Glutamatergic neuron (in vitro differentiated cells): ENCODE results near the gene SLC19A2. TPM values are rescaled to one million over a fixed set of nuclear protein-coding genes. Genes with fewer than 3 reads are reported as not detected.

Experiments
- DNase-seq: peaks from one replicate; pipeline ENCODE4 v3.0.0; 2022
- H3K27ac Mint-ChIP-seq: one replicate; pipeline ENCODE4 v1.8.0; 2020; ENCODE audit warnings: mild to moderate bottlenecking, mixed read lengths, inconsistent platforms; ENCODE audit not compliant: unreplicated experiment
- H3K27me3 Mint-ChIP-seq: one replicate; pipeline ENCODE4 v1.8.0; 2020; ENCODE audit warnings: mild to moderate bottlenecking, moderate library complexity, mixed read lengths, inconsistent platforms; ENCODE audit not compliant: unreplicated experiment
- H3K36me3 Mint-ChIP-seq: one replicate; pipeline ENCODE4 v1.8.0; 2020; ENCODE audit warnings: mild to moderate bottlenecking, mixed read lengths, inconsistent platforms; ENCODE audit not compliant: unreplicated experiment
- H3K4me1 Mint-ChIP-seq: one replicate; pipeline ENCODE4 v1.8.0; 2020; ENCODE audit warnings: mild to moderate bottlenecking, low read depth, mixed read lengths, inconsistent platforms; ENCODE audit not compliant: unreplicated experiment
- H3K4me3 Mint-ChIP-seq: one replicate; pipeline ENCODE4 v1.8.0; 2020; ENCODE audit warnings: mild to moderate bottlenecking, mixed read lengths, inconsistent platforms; ENCODE audit not compliant: unreplicated experiment
- H3K9me3 Mint-ChIP-seq: one replicate; pipeline ENCODE4 v1.8.0; 2020; ENCODE audit warnings: mild to moderate bottlenecking, moderate library complexity, mixed read lengths, inconsistent platforms; ENCODE audit not compliant: unreplicated experiment
- total RNA-seq: library from RNA; stranded (reverse); fragmentation: NEBNext Ultra II Directional; extraction: Animal tissue kit (Norgen Biotek cat#: 25700); gene quantifications from one replicate; pipeline ENCODE4 v1.2.1, GENCODE V29; 2021; ENCODE audit not compliant: unreplicated experiment
- TF ChIP-seq, protein P1 (sequence below): fragments of 200-600 bp; sonication (generic); IDR thresholded peaks from one replicate; pipeline ENCODE4 v1.5.0; 2021; ENCODE audit not compliant: partially characterized antibody, unreplicated experiment

The SLC19A2 gene
- total RNA-seq, 1 donor from 2014 or later = 12.8 TPM

DNA sequence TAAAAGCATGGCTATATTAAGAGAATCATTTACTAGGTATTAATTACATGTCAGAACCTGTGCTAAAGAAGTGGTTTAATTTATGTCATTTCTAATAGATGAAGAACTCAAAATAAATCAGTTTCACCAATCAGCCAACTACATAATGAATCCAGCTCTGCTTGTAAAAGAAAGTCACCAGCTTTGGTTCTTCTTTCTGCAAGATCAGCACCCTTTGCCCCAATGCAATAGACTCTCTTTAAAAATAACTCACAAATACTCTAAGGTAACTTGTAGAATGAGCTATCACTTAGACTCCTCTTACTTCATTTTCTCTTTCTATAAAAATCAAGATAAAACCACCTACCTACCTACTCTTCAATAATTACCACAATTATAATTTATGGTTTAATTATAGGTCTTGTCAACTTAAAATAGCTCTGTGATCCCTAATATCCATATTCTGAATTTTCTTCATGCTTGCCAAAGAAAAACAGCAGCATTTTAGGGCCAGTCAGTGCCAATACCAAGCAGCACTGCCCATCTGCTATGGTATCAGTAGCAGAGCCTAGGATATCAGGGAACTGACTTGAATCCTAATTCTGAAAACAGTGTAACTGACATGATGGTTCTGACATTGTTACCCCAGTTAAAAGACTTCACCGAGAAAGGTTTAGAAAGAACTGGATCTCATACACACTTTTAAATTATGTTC lies 11.3 kb downstream of the SLC19A2 start:
- no peaks in the 10 kb centered on the region for H3K36me3 Mint-ChIP-seq
- no peak overlapping the region for H3K27ac Mint-ChIP-seq
- no peaks in the 10 kb centered on the region for H3K27me3 Mint-ChIP-seq
- no peak for DNase-seq
- TF ChIP-seq, protein P1, sequence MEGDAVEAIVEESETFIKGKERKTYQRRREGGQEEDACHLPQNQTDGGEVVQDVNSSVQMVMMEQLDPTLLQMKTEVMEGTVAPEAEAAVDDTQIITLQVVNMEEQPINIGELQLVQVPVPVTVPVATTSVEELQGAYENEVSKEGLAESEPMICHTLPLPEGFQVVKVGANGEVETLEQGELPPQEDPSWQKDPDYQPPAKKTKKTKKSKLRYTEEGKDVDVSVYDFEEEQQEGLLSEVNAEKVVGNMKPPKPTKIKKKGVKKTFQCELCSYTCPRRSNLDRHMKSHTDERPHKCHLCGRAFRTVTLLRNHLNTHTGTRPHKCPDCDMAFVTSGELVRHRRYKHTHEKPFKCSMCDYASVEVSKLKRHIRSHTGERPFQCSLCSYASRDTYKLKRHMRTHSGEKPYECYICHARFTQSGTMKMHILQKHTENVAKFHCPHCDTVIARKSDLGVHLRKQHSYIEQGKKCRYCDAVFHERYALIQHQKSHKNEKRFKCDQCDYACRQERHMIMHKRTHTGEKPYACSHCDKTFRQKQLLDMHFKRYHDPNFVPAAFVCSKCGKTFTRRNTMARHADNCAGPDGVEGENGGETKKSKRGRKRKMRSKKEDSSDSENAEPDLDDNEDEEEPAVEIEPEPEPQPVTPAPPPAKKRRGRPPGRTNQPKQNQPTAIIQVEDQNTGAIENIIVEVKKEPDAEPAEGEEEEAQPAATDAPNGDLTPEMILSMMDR = no peak
- H3K4me3 Mint-ChIP-seq = no peak overlapping the region
- no peaks in the 10 kb centered on the region for H3K9me3 Mint-ChIP-seq
- H3K4me1 Mint-ChIP-seq = no peaks in the 10 kb centered on the region

DNA sequence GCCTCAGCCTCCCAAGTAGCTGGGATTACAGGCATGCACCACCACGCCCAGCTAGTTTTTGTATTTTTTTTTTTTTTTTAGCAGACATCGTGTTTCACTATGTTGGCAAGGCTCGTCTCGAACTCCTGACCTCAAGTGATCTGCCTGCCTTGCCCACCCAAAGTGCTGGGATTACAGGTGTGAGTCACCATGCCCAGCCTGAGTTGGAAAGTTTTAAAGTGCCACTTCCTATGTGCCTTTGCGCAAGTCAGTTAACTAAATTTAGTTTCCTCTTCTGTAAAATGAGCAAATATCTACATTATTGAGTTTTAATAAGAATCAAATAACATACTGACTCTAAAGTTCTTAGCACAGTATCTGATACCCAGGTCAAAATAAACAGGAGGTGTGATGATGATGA lies 12.4 kb downstream of the SLC19A2 start:
- Mint-ChIP-seq H3K4me1 (no peaks in the 10 kb centered on the region), H3K27me3 (no peaks in the 10 kb centered on the region), H3K36me3 (no peaks in the 10 kb centered on the region), H3K9me3 (no peaks in the 10 kb centered on the region), H3K4me3 (no peak overlapping the region), H3K27ac (no peak overlapping the region)
- no peak for DNase-seq
- TF ChIP-seq, protein P1 = no peak

GRCh38 chr1:169472738-169473137 lies 13.0 kb downstream of the SLC19A2 start:
- Mint-ChIP-seq H3K27me3 (no peaks in the 10 kb centered on the region), H3K4me3 (no peak overlapping the region), H3K9me3 (no peaks in the 10 kb centered on the region), H3K4me1 (peaks cover 2% of the 10 kb centered on the region), H3K27ac (no peak overlapping the region), H3K36me3 (no peaks in the 10 kb centered on the region)
- DNase-seq = no peak
- TF ChIP-seq, protein P1 = no peak

- TF ChIP-seq, protein P1 = no peak
- H3K36me3 Mint-ChIP-seq = no peaks in the 10 kb centered on the region
- H3K27me3 Mint-ChIP-seq = no peaks in the 10 kb centered on the region
- peaks cover 11% of the 10 kb centered on the region for H3K4me1 Mint-ChIP-seq
- DNase-seq = no peak
- no peaks in the 10 kb centered on the region for H3K9me3 Mint-ChIP-seq
- no peak overlapping the region for H3K4me3 Mint-ChIP-seq
- no peak overlapping the region for H3K27ac Mint-ChIP-seq
These were observed 16.8 kb downstream of the SLC19A2 start for GRCh38 chr1:169468982-169469381.

DNA sequence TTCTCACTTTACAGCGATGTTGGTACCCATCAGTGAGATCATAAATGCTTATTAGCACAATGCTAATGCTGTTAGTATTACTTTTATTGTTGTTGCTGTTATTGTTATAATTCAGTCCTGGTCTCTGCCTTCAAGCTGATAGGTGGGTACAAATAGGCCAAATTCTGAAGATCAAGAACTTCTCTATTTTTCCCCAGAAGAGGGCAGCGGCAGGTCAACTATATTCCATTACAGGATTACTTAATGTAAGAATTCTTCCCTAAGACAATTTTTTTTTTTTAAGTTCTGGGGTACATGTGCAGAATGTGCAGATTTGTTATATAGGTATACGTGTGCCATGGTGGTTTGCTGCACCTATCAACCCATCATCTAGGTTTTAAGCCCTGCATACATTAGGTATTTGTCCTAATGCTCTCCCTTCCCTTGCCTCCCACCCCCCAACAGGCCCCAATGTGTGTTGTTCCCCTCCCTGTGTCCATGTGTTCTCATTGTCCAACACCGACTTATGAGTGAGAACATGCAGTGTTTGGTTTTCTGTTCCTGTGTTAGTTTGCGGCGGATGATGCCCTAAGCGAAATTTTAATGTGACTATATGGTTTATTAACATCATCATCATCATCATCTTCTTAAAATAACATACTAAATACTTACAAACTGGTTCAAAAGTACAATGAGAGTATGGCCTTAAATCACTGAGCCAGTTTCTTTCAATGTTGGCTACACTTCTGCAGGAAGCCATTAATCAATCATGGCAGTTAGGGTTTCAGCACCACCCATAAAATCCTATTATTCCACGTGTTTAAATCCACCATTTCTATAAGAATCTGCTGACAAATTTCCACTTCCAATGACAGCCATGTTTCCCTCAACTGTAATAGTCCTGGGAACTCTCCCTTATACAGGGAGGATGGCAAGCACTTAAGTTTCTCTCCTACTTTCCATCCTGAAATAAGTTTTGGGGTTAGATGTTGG lies 19.2 kb downstream of the SLC19A2 start:
- no peaks in the 10 kb centered on the region for H3K9me3 Mint-ChIP-seq
- no peaks in the 10 kb centered on the region for H3K36me3 Mint-ChIP-seq
- no peaks in the 10 kb centered on the region for H3K27me3 Mint-ChIP-seq
- TF ChIP-seq, protein P1 = peak; percentile 21
- peaks cover 11% of the 10 kb centered on the region for H3K4me1 Mint-ChIP-seq
- H3K4me3 Mint-ChIP-seq = no peak overlapping the region
- no peak for DNase-seq
- H3K27ac Mint-ChIP-seq = peak overlapping the region; percentile 18
